ENCODE results near the gene RBL1. TPM values are rescaled to one million over a fixed set of nuclear protein-coding genes. Genes with fewer than 3 reads are reported as not detected.

Gene RBL1
- total and polyA plus RNA-seq, 2 of the 4 experiments (the other 2 are of a cell fraction), result 3.3 to 7.5 TPM

GRCh38 chr20:37011147-37011546 lies 84.7 kb downstream of the RBL1 start:
- no peak overlapping the region for H3K27ac ChIP-seq (ENCODE audit: insufficient read depth, low read length)
- in situ Hi-C loops (cut with MboI; ENCODE audit: low sequenced_read_pairs), result no loop called here
- no peak overlapping the region for H3K14ac ChIP-seq (replicated peaks; ENCODE audit: low read depth, low read length)
- TF ChIP-seq USF2 (IDR thresholded peaks at IDR 0.05; ENCODE audit: low read depth, low read length), result no peak
- H4K8ac ChIP-seq (ENCODE audit: low read depth in 2 of 2, low read length in 2 of 2), result no peak overlapping the region
- no peak overlapping the region for H2BK20ac ChIP-seq (ENCODE audit: low read depth, low read length)
- no peak overlapping the region for H3K18ac ChIP-seq (ENCODE audit: low read depth, low read length)
- H3K23ac ChIP-seq (ENCODE audit: low read depth, low read length), result no peak overlapping the region
- no peak overlapping the region for H2AK5ac ChIP-seq (ENCODE audit: low read depth, low read length)
- H3K4me1 ChIP-seq (ENCODE audit: control insufficient read depth, insufficient read depth, low read length), result no peaks in the 10 kb centered on the region
- H3K4ac ChIP-seq (ENCODE audit: low read depth, low read length), result no peak overlapping the region
- ChIA-PET CTCF (no interaction called here), POLR2A (ENCODE audit: unreplicated experiment) (no interaction called here)
- intact Hi-C loops (cut with micrococcal nuclease), result no loop called here
- H4K5ac ChIP-seq (ENCODE audit: low read depth, low read length), result no peak overlapping the region
- no peak overlapping the region for H2BK120ac ChIP-seq (ENCODE audit: low read depth, low read length)
- H2BK15ac ChIP-seq (ENCODE audit: low read depth, low read length), result no peak overlapping the region
- H2AFZ ChIP-seq (replicated peaks; ENCODE audit: low read length, poor library complexity), result no peak overlapping the region
- H3K4me2 ChIP-seq (ENCODE audit: low read depth, low read length), result no peak overlapping the region
- H4K91ac ChIP-seq (ENCODE audit: insufficient read depth, low read depth, low read length), result no peak overlapping the region
- no TSS peak for BruUV-seq (replicated peaks)
- no peak overlapping the region for H2BK5ac ChIP-seq (ENCODE audit: low read depth, low read length, poor library complexity, severe bottlenecking)
- no peaks in the 10 kb centered on the region for H3K9me1 ChIP-seq (ENCODE audit: insufficient read depth, low read length)
- ATAC-seq (ENCODE audit: low read depth) (no peak), DNase-seq (no peak)
- H3K9ac ChIP-seq (ENCODE audit: low read depth, low read length), result no peak overlapping the region
- dilution Hi-C loops (cut with HindIII; ENCODE audit: low sequenced_read_pairs, unreplicated experiment), result no loop called here
- H3K27me3 ChIP-seq (ENCODE audit: control insufficient read depth, insufficient read depth, low read length), result no peaks in the 10 kb centered on the region
- H3K9me3 ChIP-seq (ENCODE audit: control insufficient read depth, insufficient read depth, low read length), result no peaks in the 10 kb centered on the region
- H3K36me3 ChIP-seq (ENCODE audit: control insufficient read depth, insufficient read depth, low read length), result peaks cover 4% of the 10 kb centered on the region; the same call in 1 of the 2 replicates
- no peaks in the 10 kb centered on the region for H4K20me1 ChIP-seq (ENCODE audit: insufficient read depth, low read length)
- H3K4me3 ChIP-seq (ENCODE audit: insufficient read depth, low read depth, low read length), result no peak overlapping the region
- H2AK9ac ChIP-seq (replicated peaks; ENCODE audit: low read depth, low read length, poor library complexity), result no peak overlapping the region
- no peaks in the 10 kb centered on the region for H3K79me1 ChIP-seq (ENCODE audit: low read depth in 1 of 2, low read length in 2 of 2)
- no peak overlapping the region for H3K56ac ChIP-seq (ENCODE audit: extremely low read depth, insufficient read depth, low read length)

Data from IMR-90 (cell line).